ENCODE data around the gene APIP.

APIP gene

DNA sequence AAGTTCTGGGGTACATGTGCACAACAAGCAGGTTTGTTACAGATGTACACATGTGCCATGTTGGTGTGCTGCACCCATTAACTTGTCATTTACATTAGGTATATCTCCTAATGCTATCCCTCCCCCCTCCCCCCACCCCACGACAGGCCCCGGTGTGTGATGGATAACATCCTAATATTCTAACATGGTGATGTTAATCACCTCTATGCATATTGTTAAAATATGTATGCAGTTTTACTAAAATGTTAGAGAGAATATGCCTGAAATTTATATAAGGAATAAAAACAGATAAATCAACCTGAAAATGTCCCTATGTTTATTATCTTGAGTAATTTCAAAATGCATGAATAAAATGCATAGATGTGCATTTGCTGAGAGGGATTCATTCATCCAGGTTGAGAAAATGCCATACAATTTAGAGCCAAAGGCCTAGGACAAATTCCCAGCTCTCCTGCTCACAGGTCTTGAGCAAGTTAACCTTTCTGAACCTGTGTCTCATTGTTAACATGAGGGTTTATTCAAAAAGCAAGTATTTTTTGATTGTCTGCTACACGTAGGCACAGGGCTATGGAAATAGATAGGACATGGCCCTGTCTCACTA lies 38.7 kb downstream of the APIP start:
- DNase-seq: no peak

DNA sequence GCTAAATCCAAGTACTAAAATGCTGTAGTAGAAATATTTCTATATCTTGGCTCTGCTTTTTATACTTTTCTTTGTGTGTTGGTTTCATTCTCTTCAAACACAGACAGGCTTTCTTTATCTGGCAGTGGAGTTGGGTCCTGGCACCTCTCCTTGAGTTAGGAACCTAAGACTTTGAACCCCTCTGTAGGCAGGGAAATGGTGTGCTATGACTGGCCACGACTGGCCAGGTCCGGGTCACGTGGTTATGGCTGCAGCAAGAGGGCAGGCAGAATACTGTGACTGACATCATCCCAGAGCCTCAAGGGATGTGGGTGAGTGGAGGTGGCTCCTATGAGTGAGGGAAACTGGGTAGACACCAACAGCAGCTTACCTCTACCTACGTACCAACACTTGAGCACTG lies 42.0 kb downstream of the APIP start:
- DNase-seq: no peak

DNA sequence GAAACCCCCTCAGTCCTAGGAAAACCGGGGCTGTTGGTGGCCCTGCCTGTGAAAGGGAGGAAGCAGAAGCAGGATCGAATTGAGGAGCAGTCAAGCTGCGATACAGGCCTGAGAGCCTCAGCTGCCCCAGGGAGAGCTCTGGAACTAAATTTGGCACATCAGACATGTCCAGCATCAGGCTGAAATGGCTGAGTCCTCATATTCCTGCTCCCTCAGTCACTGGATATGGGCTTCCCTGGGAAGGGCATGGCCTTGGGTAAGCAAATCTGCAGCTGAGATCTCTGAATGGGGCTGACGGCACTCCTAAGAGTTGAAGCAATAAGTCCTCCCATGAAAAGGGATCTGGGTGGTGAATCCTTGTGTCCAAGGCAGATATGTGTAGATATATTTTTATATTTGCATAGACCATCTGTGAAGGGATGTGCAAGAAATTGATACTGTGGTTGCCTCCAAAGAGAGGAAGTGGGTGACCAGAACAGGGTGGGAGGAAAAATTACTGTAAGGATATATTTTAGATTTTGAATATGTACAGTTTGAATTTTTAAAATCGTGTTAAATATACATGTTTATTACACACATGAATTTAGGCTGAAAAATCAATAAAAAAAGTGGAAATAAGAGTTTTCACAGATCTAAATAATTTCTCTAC lies 45.5 kb downstream of the APIP start:
- no peak for DNase-seq

DNA sequence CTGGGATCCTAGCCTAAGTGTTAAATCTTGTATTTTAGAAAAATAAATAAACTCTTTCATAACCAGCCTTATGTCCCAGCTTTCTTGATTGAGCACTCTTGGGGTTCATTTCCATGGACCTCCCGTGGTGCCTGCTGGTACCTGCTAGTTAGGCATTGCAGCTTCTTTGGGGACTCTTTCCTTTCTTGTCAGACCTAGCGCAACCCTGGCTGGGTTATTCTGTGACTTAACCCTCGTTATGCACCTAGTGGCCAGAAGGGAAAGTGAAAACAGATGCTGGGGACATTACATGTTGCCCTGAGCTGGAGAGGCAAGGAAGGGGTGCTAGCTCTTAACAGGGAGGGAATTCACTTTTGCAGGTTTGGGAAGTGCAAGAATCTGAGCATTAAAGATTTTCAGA lies 46.8 kb downstream of the APIP start:
- DNase-seq: no peak

GRCh38 chr11:34866375-34866774 lies 49.8 kb downstream of the APIP start:
- DNase-seq: no peak

GRCh38 chr11:34865261-34865660 lies 50.9 kb downstream of the APIP start:
- no peak for DNase-seq

DNA sequence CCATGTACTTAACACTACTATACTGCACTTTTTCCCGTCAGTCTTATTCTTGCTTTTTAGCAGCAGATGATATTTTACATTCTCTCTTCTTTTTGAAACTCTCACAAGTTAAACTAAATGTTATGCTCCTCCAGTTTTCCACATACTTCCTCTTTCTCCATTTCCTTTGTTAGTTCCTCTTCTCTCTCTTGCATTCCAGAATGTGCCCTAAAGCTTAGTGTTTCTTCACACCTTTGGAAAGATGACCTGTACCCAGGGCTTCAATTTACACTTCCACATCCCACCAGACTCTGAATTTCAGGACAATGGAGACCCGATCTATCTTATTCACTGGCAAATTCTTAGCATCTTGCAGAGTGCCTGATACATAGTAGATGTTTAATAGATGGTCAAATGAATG lies 51.8 kb downstream of the APIP start:
- DNase-seq: no peak

- no peak for DNase-seq
These were observed 53.1 kb downstream of the APIP start for GRCh38 chr11:34863048-34863447.

DNA sequence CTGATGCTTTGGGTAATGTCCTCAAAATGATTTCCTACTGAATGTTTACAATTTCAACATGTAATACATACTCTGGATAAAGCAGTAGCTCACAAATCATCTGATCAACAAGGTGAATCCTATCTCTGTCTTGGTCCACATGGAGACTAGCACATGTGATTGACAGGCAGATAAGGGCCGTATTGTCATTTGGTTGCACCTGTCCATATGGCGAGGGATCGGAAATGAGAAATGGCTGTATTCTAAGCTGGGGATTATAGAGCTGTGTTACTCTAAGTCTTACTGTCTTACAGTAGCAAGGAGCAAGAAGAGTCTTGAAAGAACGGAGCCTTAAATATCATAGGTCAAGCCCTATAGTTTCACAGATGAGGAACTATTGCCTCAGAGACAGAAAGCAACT lies 55.7 kb downstream of the APIP start:
- DNase-seq: no peak

DNA sequence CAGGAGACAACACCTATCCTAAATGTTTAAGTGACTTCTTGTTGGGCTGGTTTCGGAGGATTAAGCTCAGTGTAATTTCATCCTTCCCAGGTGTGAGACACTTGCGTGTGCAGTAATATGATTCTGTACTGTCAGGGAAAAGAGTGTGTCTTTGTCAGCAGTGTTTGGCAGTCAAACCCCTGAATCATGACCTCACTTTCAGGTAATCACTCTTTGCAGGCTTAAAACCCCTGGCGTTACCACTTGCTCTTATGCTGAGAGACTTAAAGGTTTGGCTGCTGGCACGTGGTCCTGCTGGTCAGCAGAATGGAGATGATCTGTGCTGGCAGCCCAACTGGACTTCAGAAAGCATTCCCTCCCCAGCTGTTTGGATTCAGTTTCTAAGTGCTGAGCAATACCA lies 56.1 kb downstream of the APIP start:
- DNase-seq: no peak

DNA sequence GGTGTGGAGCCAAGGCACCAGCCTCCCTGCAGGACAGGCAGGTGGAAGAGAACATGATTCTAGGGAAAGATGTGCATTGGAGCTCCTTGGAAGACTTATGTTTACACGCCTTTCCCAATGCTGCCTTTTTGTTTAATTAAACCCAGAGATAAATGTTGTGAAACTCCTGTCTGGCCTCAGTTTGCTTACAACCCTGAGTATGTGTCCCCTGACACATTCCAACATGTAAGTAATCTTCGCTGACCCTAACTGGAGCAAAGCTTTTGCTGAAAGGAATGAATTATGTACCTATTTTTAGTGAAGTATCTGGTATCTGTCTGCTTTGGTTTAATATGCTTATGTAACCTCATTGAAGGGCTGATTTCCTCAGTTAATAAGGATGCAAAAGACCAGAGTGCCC lies 56.7 kb downstream of the APIP start:
- no peak for DNase-seq

DNA sequence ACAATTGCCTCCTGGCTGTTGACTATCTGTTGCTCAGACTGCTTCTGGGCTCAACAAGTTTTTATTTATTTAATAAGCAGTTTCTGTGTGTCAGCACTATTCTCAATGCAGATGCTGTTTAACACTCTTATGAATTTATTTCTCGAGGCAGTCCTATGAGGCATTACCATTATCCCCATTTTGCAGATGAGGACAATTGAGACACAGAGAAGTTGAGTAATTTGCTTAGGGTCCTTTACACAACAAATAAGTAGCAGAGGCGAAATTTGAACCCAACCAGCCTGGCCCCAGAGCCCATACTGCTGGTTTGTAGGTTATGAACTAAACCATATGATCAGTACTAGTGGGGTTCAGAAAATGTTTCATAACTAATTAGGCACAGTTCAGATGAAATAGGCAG lies 58.7 kb downstream of the APIP start:
- DNase-seq: no peak

DNA sequence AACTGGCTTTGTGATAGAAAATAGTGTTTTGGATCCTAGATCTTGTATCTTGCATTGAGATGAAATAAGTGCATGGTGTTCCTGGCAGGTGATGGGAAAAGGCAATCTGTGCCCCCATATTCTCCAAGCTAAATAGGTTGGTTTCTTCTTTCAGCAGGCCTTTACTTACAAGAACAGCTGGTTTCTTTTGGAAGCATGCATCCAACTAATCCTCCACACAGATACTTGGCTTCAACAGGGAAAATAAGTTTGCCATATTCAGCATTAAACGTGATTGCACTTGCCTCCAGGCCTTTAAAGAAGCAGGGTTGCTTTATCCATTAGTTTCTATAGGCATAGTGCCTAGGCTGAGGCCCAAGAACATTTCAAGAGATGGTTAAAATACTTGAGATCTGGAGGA lies 59.9 kb downstream of the APIP start:
- DNase-seq: no peak

GRCh38 chr11:34855754-34856095 lies 60.5 kb downstream of the APIP start:
- no peak for DNase-seq

- no peak for DNase-seq
These were observed 61.0 kb downstream of the APIP start for GRCh38 chr11:34855021-34855753.

- DNase-seq: no peak
These were observed 64.3 kb downstream of the APIP start for GRCh38 chr11:34851916-34852315.

DNA sequence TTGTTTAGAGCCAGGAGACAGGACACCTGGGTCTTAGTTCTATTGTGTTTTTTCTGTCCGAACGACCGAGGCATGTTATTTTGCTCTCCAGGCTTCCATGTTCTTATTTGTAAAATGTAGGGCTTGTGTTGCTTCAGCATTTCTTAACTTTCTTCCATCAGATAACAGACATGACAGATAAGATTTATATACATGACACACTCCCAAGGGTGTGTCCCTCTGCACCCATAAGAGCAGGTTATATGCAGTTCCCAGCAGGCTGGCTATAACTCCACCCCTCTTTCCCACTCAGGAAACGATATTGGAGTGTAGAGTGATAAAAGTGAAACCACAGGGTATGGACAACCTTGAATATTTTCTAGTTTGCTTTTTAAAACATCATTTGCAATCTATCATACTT lies 65.8 kb downstream of the APIP start:
- DNase-seq: no peak

DNA sequence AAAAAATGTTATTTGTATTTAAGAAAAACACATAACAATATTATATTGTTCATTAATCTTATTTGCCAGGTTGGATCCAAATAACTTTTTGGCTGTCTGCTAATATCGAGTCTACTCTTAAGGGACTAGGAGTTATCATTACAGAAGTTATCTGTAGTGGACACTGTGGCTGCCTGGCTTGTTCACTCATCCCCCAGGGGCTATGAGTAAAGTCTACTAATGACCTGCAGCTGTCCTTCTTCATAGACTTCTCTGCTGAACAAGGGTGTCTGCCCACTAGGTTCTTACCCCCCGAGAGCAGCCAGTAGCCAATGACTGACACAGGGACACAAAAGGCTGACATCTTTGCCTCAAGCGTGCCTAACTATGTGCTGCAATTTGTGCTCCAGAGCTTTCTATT lies 69.7 kb downstream of the APIP start:
- no peak for DNase-seq

GRCh38 chr11:34844463-34845112 lies 71.6 kb downstream of the APIP start:
- DNase-seq: no peak

DNA sequence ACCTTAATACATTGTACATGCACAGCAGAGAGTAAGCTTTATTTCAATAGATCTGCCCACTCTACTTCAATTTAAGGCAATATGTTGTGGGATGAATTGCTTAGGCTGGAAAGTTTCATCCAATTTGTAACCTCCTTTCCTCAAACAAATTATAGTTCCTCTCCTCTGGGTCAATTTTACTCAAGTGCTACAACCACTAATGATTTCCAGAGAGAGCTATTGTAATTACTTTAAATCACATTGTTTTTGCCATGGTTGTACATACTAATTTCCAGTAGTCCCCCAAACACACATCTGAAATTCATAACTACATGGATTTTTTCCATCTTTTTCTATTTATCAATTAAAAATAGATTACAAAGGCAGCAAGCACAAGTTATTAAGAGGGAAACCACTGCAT lies 72.9 kb downstream of the APIP start:
- DNase-seq: no peak

DNA sequence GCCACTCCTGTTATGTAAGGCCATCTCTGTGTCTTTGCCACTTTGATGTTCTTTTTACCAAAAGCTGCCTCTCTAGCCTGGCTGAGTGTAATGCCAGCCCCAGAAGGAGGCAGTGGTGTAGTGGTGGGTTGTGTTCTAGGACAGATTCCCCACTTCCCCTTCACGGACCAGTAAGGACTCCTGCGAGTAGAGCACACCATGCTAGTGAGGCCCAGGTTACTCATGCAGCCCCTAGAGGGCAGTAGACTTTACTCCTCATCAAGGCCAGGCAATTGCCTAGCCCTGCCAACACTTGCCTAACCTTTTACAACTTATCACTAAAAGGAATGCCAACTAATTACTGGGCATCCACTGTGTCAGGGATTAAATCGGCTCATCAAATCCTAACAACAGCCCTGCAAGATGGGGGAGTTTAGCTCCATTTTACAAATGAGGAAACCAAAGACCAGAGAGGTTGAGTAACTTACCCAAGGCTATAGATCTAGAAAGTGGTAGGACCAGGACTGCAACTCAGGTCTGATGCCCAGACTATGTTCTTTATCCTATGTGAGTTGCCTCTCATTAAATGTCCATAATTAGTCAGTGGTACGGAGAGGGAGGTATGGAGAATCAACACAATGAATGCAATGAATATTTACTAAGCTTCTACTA lies 75.3 kb downstream of the APIP start:
- peak; percentile 35 for DNase-seq

GRCh38 chr11:34839969-34840368 lies 76.2 kb downstream of the APIP start:
- no peak for DNase-seq
